ENCODE measurements around the gene CHRM4.

CHRM4 gene

DNA sequence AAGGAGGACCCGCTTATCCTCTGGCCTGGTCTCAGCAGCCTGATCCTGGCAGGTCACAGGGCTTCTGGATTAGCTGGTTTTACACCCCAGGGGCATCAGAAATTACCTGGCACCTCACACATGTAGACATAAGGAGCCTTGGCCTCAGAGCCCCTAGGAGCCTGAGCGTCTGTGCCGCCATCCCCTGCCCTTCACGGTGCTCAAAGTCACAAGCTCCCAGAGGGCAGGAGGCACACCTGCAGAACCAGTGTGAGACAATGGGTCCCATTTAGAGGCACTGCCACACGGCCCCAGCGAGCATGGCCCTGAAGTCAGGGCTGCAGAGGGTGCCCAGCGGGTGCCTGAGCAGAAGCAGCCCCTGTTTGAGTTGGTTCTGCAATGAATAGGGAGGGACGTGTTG is 40.4 kb downstream of the CHRM4 start:
- H3K4me1 ChIP-seq (ENCODE audit: control insufficient read depth in 2 of 2, insufficient read depth in 2 of 2, low read length in 2 of 2) = peaks cover 17 to 23% of the 10 kb centered on the region in 2 donors
- no peaks in the 10 kb centered on the region for H3K27me3 ChIP-seq (ENCODE audit: control insufficient read depth in 2 of 2, insufficient read depth in 2 of 2, low read length in 2 of 2)
- H3K27ac ChIP-seq (ENCODE audit: low read depth in 2 of 2, low read length in 2 of 2) = no peak overlapping the region
- H3K36me3 ChIP-seq (ENCODE audit: control insufficient read depth in 2 of 2, insufficient read depth in 2 of 2, low read length in 2 of 2) = peaks cover 0 to 3% of the 10 kb centered on the region in 2 donors
- H3K4me3 ChIP-seq (ENCODE audit: low read length in 2 of 2) = no peak overlapping the region
- H3K9me3 ChIP-seq (ENCODE audit: control insufficient read depth in 2 of 2, low read length in 2 of 2) = no peaks in the 10 kb centered on the region
- H3K9ac ChIP-seq (ENCODE audit: low read depth in 1 of 2, low read length in 2 of 2) = no peak overlapping the region

DNA sequence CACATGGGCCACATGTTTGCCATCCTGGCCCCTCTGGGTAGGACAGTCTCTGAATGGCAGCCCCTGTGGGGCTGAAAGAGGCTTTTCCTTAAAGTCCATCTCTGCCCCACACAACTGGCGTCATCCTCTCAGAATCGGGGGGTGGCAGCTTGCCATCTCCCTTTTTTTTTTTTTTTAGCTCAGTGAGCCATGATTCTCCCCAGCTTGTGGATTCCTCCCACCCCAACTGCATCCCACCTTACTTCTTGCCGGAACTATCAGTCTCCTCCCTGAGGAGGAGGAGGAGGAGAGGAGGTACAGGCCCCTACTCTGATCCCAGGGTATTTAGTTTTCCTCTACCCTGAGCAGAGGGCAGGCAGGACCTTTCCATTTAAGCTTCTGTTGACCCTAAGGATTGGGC is 40.9 kb downstream of the CHRM4 start:
- Histone ChIP-seq H3K9me3 (ENCODE audit: control insufficient read depth in 2 of 2, low read length in 2 of 2) (no peaks in the 10 kb centered on the region), H3K9ac (ENCODE audit: low read depth in 1 of 2, low read length in 2 of 2) (no peak overlapping the region), H3K27me3 (ENCODE audit: control insufficient read depth in 2 of 2, insufficient read depth in 2 of 2, low read length in 2 of 2) (no peaks in the 10 kb centered on the region), H3K4me1 (ENCODE audit: control insufficient read depth in 2 of 2, insufficient read depth in 2 of 2, low read length in 2 of 2) (peaks cover 17 to 23% of the 10 kb centered on the region in 2 donors), H3K4me3 (ENCODE audit: low read length in 2 of 2) (no peak overlapping the region), H3K36me3 (ENCODE audit: control insufficient read depth in 2 of 2, insufficient read depth in 2 of 2, low read length in 2 of 2) (peaks cover 0 to 3% of the 10 kb centered on the region in 2 donors), H3K27ac (ENCODE audit: low read depth in 2 of 2, low read length in 2 of 2) (no peak overlapping the region)

DNA sequence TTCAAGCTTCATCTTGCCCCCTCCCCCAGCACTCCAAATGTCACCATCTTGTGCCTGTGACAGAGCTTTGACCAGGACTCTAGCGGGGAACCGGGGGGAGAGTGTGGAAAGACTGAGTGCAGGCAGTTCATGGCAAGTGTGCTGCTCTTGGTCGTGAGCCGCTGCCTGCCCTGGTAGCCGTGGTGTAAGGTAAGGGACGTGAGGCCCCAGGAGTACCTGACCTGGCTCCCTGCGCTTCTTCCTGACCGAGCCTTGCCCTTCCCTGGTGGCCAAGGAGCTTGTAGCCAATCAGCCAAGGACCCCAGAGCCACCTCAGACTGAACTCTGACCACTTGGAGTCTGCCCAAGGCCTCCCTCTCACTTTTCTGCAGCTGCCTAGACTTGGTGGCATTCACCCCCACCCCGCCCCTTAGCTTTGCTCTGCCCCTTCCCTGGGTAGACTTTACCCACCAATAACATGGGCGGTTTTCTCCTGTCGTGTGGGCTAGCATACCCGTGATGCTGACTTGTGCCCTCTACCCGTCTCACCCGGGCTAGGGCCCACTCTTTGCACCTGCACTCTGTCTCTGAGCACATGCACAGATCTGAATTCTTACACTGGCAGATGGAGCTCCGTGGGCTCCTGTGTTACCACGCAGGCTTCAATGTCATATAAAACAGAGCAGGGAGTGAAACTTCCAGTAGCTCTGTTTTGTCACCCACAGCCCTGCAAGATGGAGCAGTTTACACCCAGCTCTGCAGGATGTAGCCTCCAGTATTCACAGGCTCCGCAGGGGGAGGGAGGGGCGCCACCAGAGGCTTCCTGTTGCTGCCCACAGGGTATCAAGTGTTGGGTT is 42.8 kb downstream of the CHRM4 start:
- Histone ChIP-seq H3K36me3 (ENCODE audit: control insufficient read depth in 2 of 2, insufficient read depth in 2 of 2, low read length in 2 of 2) (no peaks in the 10 kb centered on the region), H3K4me1 (ENCODE audit: control insufficient read depth in 2 of 2, insufficient read depth in 2 of 2, low read length in 2 of 2) (peaks cover 19 to 25% of the 10 kb centered on the region in 2 donors), H3K9ac (ENCODE audit: low read depth in 1 of 2, low read length in 2 of 2) (peak overlapping the region; percentile 68 to 80), H3K4me3 (ENCODE audit: low read length in 2 of 2) (peak overlapping the region; percentile 85 to 89), H3K27me3 (ENCODE audit: control insufficient read depth in 2 of 2, insufficient read depth in 2 of 2, low read length in 2 of 2) (no peaks in the 10 kb centered on the region), H3K9me3 (ENCODE audit: control insufficient read depth in 2 of 2, low read length in 2 of 2) (no peaks in the 10 kb centered on the region), H3K27ac (ENCODE audit: low read depth in 2 of 2, low read length in 2 of 2) (peak overlapping the region in 1 of 2 donors; percentile 35)

DNA sequence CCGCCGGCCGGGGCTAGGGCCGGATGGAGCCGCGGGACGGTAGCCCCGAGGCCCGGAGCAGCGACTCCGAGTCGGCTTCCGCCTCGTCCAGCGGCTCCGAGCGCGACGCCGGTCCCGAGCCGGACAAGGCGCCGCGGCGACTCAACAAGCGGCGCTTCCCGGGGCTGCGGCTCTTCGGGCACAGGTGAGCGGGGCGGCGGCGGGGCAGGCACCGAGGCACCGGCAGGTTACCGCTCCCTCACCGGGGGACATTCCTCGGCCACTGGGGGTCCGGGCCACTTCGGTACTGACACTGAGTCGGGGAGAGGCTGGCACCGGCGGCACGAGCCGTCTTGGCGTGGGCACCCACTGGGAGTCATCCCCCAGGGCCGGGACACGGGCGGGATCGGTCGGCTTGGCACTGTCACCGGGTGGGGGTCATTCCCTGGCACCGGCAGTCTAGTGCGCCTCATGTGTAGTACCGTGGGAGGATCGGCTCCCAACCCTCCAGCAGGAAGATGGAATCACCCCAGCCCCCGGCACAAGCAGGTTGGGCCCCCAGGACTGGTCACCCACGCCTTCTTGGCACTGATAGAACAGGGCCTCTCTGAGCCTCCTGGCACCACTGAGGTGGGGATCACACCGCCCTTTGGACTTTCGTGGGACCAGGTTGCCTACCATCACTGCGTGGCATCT is 43.8 kb downstream of the CHRM4 start:
- no peaks in the 10 kb centered on the region for H3K36me3 ChIP-seq (ENCODE audit: control insufficient read depth in 2 of 2, insufficient read depth in 2 of 2, low read length in 2 of 2)
- H3K9me3 ChIP-seq (ENCODE audit: control insufficient read depth in 2 of 2, low read length in 2 of 2) = no peaks in the 10 kb centered on the region
- no peaks in the 10 kb centered on the region for H3K27me3 ChIP-seq (ENCODE audit: control insufficient read depth in 2 of 2, insufficient read depth in 2 of 2, low read length in 2 of 2)
- H3K4me1 ChIP-seq (ENCODE audit: control insufficient read depth in 2 of 2, insufficient read depth in 2 of 2, low read length in 2 of 2) = peaks cover 19 to 25% of the 10 kb centered on the region in 2 donors
- H3K27ac ChIP-seq (ENCODE audit: low read depth in 2 of 2, low read length in 2 of 2) = peak overlapping the region; percentile 3 to 43
- H3K4me3 ChIP-seq (ENCODE audit: low read length in 2 of 2) = peak overlapping the region; percentile 85 to 89
- peak overlapping the region; percentile 68 to 80 for H3K9ac ChIP-seq (ENCODE audit: low read depth in 1 of 2, low read length in 2 of 2)

DNA sequence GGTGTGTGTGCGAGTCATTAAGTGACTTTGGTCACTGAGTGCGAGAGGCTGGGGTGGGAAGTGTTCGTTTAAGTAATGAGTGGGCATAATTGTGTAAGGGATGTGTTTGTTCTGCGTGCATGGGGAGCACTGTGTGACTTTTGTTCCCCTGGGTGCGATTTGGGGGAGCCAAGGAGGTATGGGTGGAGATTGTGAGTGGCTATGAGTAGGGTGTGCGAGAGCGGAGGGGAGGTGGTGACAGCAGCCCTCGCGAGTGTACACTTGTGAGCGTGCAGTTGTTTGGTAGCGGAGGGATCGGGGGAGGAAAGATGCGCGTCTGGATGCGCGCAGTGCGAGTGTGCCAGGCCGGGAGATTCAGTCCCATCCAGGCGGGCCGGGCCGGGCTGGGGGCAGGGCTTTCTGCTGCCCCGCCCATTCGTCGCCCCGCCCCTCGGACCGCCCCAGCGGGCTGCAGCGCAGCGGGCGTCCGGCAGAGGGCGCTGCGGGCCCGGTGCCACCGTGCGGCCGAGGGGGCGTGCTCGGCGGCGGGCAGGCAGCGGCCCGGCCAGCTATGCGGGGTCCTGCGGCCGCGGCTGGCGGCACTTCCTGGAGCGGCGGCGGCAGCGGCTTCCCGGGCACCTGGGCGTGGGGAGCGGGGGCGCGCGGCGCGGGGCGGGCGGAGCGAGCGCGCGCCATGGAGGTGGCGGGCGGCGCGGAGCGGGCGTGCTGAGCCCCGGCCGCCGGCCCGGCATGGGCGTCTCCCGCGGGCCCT is 44.5 kb downstream of the CHRM4 start, which contains the start of gene DGKZ:
TSS of gene DGKZ (plus strand) at position 578 of the 751 bp plus-strand sequence. CDS start 197 bp downstream, outside the sequence.
- peak within 1 kb of the TSS; percentile 3 to 43 for H3K27ac ChIP-seq (ENCODE audit: low read depth in 2 of 2, low read length in 2 of 2)
- no peaks in the 10 kb centered on the region for H3K9me3 ChIP-seq (ENCODE audit: control insufficient read depth in 2 of 2, low read length in 2 of 2)
- H3K4me3 ChIP-seq (ENCODE audit: low read length in 2 of 2) = peak within 1 kb of the TSS; percentile 85 to 89
- H3K27me3 ChIP-seq (ENCODE audit: control insufficient read depth in 2 of 2, insufficient read depth in 2 of 2, low read length in 2 of 2) = no peaks in the 10 kb centered on the region
- H3K36me3 ChIP-seq (ENCODE audit: control insufficient read depth in 2 of 2, insufficient read depth in 2 of 2, low read length in 2 of 2) = no peaks in the 10 kb centered on the region
- H3K9ac ChIP-seq (ENCODE audit: low read depth in 1 of 2, low read length in 2 of 2) = peak within 1 kb of the TSS; percentile 68 to 80
- H3K4me1 ChIP-seq (ENCODE audit: control insufficient read depth in 2 of 2, insufficient read depth in 2 of 2, low read length in 2 of 2) = peaks cover 19 to 23% of the 10 kb centered on the region in 2 donors

DNA sequence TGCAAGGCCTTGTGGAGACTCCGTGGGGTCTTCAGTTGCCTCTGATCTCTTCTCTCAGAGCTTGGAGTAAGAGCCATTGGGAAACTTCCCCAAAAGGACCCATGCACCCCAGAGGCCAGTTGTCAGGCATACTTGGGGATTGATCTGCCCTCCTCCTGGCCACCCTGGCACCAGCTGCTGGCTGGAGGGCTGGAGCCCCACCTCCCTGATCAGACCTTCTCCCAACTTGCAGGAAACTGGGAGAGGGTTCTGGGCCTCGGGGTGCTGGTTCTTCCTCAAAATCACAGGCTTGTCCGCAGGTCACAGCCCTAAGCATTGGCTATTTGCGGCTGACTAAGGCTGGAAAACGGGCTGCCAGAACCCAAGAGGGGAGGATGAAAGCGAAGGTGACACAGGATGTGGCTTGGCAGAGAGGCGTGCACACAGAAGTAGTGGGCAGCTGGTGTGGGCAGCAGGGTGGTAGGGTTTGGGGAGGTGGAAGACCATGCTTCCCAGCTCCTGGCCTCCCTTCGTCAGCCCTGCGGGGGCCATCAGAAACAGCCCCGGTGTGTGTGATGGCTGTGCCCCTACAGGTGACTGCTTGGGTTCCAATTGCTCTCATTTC is 45.6 kb downstream of the CHRM4 start:
- peak overlapping the region; percentile 8 to 73 for H3K4me3 ChIP-seq (ENCODE audit: low read length in 2 of 2)
- no peaks in the 10 kb centered on the region for H3K27me3 ChIP-seq (ENCODE audit: control insufficient read depth in 2 of 2, insufficient read depth in 2 of 2, low read length in 2 of 2)
- H3K27ac ChIP-seq (ENCODE audit: low read depth in 2 of 2, low read length in 2 of 2) = peak overlapping the region in 1 of 2 donors; percentile 58
- H3K36me3 ChIP-seq (ENCODE audit: control insufficient read depth in 2 of 2, insufficient read depth in 2 of 2, low read length in 2 of 2) = no peaks in the 10 kb centered on the region
- no peaks in the 10 kb centered on the region for H3K9me3 ChIP-seq (ENCODE audit: control insufficient read depth in 2 of 2, low read length in 2 of 2)
- H3K9ac ChIP-seq (ENCODE audit: low read depth in 1 of 2, low read length in 2 of 2) = peak overlapping the region in 1 of 2 donors; percentile 60
- H3K4me1 ChIP-seq (ENCODE audit: control insufficient read depth in 2 of 2, insufficient read depth in 2 of 2, low read length in 2 of 2) = peaks cover 19% of the 10 kb centered on the region in 2 donors

DNA sequence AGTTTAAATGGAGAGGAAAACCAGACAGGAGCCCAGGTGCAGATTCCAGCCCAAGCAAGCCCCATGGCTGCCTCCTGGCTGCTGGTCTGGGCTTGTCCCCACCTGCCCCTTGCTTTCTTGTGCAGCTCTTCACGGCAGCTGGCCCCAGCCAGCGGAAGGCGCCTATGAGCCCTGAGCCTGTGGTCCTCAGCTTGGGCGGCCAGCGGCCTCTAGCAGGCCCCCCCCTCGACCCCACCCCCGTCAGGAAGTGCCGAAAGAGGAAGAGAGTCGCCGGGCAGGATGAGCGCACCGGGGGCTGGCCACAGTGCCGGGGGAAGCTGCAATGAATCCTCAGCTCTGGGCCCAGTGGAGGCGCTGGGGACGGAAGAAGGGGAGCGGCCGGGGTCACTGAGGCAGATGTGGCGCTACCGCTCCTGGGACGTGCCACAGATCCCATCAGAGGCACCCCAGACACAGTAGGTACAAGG is 46.4 kb downstream of the CHRM4 start:
- Histone ChIP-seq H3K9ac (ENCODE audit: low read depth in 1 of 2, low read length in 2 of 2) (peak overlapping the region in 1 of 2 donors; percentile 60), H3K27me3 (ENCODE audit: control insufficient read depth in 2 of 2, insufficient read depth in 2 of 2, low read length in 2 of 2) (no peaks in the 10 kb centered on the region), H3K9me3 (ENCODE audit: control insufficient read depth in 2 of 2, low read length in 2 of 2) (no peaks in the 10 kb centered on the region), H3K27ac (ENCODE audit: low read depth in 2 of 2, low read length in 2 of 2) (peak overlapping the region in 1 of 2 donors; percentile 58), H3K4me3 (ENCODE audit: low read length in 2 of 2) (peak overlapping the region; percentile 8 to 73), H3K36me3 (ENCODE audit: control insufficient read depth in 2 of 2, insufficient read depth in 2 of 2, low read length in 2 of 2) (no peaks in the 10 kb centered on the region), H3K4me1 (ENCODE audit: control insufficient read depth in 2 of 2, insufficient read depth in 2 of 2, low read length in 2 of 2) (peaks cover 19% of the 10 kb centered on the region in 2 donors)

DNA sequence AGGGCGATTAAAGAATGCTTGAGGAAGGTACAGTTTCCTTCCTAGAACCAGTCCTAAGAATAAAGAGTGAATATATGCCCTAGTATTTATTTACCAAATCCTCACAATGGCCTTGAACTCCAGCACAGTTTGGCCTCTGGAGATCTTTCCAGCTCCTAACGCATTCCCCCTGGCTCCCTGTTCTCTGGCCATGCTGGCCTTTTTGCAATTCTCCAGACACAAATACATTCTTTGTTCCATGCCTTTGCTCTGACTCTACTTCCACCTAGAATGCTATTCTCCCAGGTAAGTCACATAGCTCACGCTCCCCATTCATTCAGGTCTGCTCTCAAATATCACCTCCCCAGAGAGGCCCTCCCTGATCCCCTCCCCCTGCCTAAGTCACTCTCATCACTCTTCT is 48.1 kb downstream of the CHRM4 start:
- no peaks in the 10 kb centered on the region for H3K9me3 ChIP-seq (ENCODE audit: control insufficient read depth in 2 of 2, low read length in 2 of 2)
- H3K4me1 ChIP-seq (ENCODE audit: control insufficient read depth in 2 of 2, insufficient read depth in 2 of 2, low read length in 2 of 2) = peaks cover 14 to 16% of the 10 kb centered on the region in 2 donors
- H3K36me3 ChIP-seq (ENCODE audit: control insufficient read depth in 2 of 2, insufficient read depth in 2 of 2, low read length in 2 of 2) = no peaks in the 10 kb centered on the region
- no peak overlapping the region for H3K4me3 ChIP-seq (ENCODE audit: low read length in 2 of 2)
- H3K27me3 ChIP-seq (ENCODE audit: control insufficient read depth in 2 of 2, insufficient read depth in 2 of 2, low read length in 2 of 2) = no peaks in the 10 kb centered on the region
- H3K9ac ChIP-seq (ENCODE audit: low read depth in 1 of 2, low read length in 2 of 2) = no peak overlapping the region
- no peak overlapping the region for H3K27ac ChIP-seq (ENCODE audit: low read depth in 2 of 2, low read length in 2 of 2)

DNA sequence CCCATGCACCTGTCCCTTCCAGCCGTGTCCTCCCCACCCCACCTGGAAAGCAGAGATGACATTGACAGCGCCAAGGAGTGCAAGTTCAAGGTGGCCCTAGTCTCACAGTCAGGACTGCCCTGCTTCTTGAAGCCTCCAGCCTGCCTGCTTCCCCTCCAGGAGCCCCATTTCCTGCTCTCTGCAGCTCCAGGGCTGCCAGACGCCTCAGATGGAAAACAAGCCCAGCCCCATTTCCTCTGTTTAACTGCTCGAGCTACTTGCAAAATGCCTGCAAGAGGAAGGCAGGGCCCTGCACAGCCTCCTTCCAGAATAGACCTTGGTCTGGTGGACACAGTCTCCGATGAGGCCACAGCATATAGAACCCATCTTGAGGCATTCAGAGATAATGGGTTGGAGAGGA is 49.3 kb downstream of the CHRM4 start:
- Histone ChIP-seq H3K9ac (ENCODE audit: low read depth in 1 of 2, low read length in 2 of 2) (no peak overlapping the region), H3K36me3 (ENCODE audit: control insufficient read depth in 2 of 2, insufficient read depth in 2 of 2, low read length in 2 of 2) (no peaks in the 10 kb centered on the region), H3K27ac (ENCODE audit: low read depth in 2 of 2, low read length in 2 of 2) (no peak overlapping the region), H3K4me3 (ENCODE audit: low read length in 2 of 2) (no peak overlapping the region), H3K4me1 (ENCODE audit: control insufficient read depth in 2 of 2, insufficient read depth in 2 of 2, low read length in 2 of 2) (peaks cover 7 to 9% of the 10 kb centered on the region in 2 donors), H3K9me3 (ENCODE audit: control insufficient read depth in 2 of 2, low read length in 2 of 2) (no peaks in the 10 kb centered on the region), H3K27me3 (ENCODE audit: control insufficient read depth in 2 of 2, insufficient read depth in 2 of 2, low read length in 2 of 2) (peaks cover 0 to 2% of the 10 kb centered on the region in 2 donors)
